HG03135 (cell line): ENCODE results near the gene CACNG6.

ENCODE experiments used
- ATAC-seq: cut with Tn5 transposase; IDR thresholded peaks from one replicate; pipeline ENCODE4 v1.9.1; 2021; ENCODE audit warnings: mild to moderate bottlenecking, moderate library complexity; ENCODE audit not compliant: unreplicated experiment

The CACNG6 gene

GRCh38 chr19:53965091-53965490 lies 26.3 kb upstream of the CACNG6 start:
- no peak for ATAC-seq

- ATAC-seq: no peak
Observed at GRCh38 chr19:53966931-53967330, 24.5 kb upstream of the CACNG6 start.

GRCh38 chr19:53969366-53969765 lies 22.1 kb upstream of the CACNG6 start:
- ATAC-seq: no peak

GRCh38 chr19:53971673-53972072 lies 19.8 kb upstream of the CACNG6 start:
- no peak for ATAC-seq

GRCh38 chr19:53977429-53977990 lies 13.9 kb upstream of the CACNG6 start:
- ATAC-seq: no peak

GRCh38 chr19:53977991-53978731 lies 13.3 kb upstream of the CACNG6 start:
- ATAC-seq: no peak

- no peak for ATAC-seq
Observed at GRCh38 chr19:53978975-53979801, 12.2 kb upstream of the CACNG6 start.

GRCh38 chr19:53980539-53981375 lies 10.7 kb upstream of the CACNG6 start:
- ATAC-seq: no peak

GRCh38 chr19:53981376-53981951 lies 10.0 kb upstream of the CACNG6 start:
- ATAC-seq: no peak

- no peak for ATAC-seq
Observed at GRCh38 chr19:53982001-53982451, 9.4 kb upstream of the CACNG6 start.

- no peak for ATAC-seq
Observed at GRCh38 chr19:53982611-53983010, 8.8 kb upstream of the CACNG6 start.

- no peak for ATAC-seq
Observed at GRCh38 chr19:53983457-53984289, 7.8 kb upstream of the CACNG6 start.

GRCh38 chr19:53985863-53986262 lies 5.6 kb upstream of the CACNG6 start:
- ATAC-seq: no peak

GRCh38 chr19:53988981-53989380 lies 2.5 kb upstream of the CACNG6 start:
- ATAC-seq: no peak

- ATAC-seq: no peak
Observed at GRCh38 chr19:53989600-53990533, 1.6 kb upstream of the CACNG6 start.

GRCh38 chr19:53992211-53992610 lies 774 bp downstream of the CACNG6 start:
- no peak for ATAC-seq

- no peak for ATAC-seq
Observed at GRCh38 chr19:53992815-53993214, 1.4 kb downstream of the CACNG6 start.

- ATAC-seq: no peak
Observed at GRCh38 chr19:53993448-53993847, 2.0 kb downstream of the CACNG6 start.

GRCh38 chr19:53994811-53995210 lies 3.4 kb downstream of the CACNG6 start:
- no peak for ATAC-seq
